Measurements from ENCODE around the gene EIF3F.
A peak's percentile ranks its signal among the peaks of the same experiment; 100 is the strongest.

Gene EIF3F

GRCh38 chr11:7994581-7995278 is 7.6 kb downstream of the EIF3F start:
- DNase-seq: no peak

DNA sequence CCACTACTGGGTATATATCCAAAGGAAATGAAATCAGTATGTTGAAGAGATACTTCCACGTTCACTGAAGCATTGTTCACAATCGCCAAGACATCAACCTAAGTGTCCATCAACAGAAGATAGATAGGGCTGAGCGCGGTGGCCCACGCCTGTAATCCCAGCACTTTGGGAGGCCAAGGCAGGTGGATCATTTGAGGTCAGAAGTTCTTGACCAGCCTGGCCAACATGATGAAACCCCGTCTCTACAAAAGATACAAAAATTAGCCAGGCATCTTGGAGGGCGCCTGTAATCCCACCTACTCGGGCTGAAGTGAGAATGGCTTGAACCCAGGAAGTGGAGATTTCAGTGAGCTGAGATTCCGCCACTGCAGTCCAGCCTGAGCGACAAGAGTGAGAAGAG is 12.7 kb downstream of the EIF3F start:
- no peak for DNase-seq

- DNase-seq: no peak
These were observed 13.3 kb downstream of the EIF3F start for GRCh38 chr11:8000390-8000789.

GRCh38 chr11:8002676-8003075 is 15.5 kb downstream of the EIF3F start:
- no peak for DNase-seq

DNA sequence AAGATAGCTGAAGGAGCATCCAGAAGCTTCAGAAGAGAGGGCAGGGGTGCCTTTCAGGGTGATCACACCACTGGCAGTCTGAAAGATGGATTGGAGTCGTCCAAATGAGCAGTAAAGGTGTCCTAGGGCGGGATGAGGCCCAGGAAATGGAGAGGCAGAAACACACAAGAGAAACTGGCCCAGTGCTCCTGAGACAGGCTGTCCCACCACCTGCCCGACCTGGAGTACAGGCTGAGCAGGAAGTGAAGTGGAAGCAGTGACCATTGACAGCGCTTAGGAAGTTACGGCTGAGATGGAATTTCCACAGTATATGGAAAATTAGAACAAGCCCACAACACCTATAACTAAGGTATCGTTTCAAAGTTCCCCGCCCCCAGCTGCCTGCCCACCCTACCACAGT is 16.1 kb downstream of the EIF3F start:
- DNase-seq: no peak

DNA sequence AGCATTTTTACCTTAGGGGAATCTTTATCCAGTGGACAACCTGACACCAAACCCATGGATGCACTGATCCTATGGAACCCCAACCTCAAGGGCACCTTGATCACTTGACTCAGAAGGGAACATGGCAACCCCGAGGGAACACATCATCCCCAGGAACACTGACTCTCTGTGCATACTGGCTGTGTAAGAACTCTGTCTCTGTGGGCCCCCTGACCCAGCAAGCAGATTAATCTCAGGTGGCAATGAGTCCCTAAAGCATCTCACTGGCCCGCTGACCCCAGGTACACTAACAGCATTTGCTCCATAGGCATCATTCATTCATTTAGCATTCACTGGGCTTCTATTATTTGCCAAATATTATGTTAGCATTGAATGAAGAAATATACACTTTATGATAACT is 16.9 kb downstream of the EIF3F start:
- no peak for DNase-seq

GRCh38 chr11:8005556-8005955 is 18.4 kb downstream of the EIF3F start:
- no peak for DNase-seq

GRCh38 chr11:8006349-8006977 is 19.3 kb downstream of the EIF3F start:
- peak in 1 of 4 experiments; percentile 9 for DNase-seq

DNA sequence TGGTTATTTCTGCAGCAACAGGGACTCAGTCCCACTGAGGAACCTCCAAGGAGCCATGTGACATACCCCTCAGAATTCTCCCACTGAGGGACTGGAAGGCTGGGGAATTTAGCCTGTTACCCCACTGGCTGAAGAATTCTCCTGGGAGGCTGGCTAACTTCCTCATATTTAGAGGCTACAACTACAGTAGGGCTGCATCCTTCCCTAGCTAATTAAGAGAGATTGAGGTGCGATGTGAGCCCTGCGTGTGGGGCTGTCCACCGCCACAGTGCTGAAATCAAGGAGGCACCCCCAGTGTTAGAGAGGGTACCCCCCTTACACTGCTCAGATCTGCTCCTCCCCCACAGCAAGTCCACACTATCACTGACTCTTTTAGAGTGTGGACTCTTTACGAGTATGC is 21.1 kb downstream of the EIF3F start:
- DNase-seq: no peak

GRCh38 chr11:8009856-8010255 is 22.7 kb downstream of the EIF3F start:
- DNase-seq: no peak

DNA sequence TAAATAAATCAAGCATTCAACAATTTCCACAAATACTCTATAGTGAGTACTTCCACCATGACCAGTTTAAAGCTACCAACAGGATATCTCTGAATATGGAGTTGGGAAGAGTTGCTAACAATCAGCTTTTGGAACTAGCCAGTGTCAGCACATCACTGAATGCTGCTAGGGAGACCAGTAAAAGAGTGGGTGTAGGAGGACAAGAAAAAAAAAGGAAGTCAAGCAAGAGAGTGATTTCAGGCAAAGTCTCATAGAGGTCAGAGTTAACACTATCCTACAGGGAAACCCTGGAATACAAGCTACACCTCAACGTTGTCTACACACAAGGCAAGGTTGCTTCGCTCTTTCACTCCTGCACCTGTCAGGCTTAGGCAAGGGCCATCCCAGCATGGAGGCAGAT is 24.2 kb downstream of the EIF3F start:
- no peak for DNase-seq

- DNase-seq: no peak
These were observed 24.9 kb downstream of the EIF3F start for GRCh38 chr11:8011981-8012444.

DNA sequence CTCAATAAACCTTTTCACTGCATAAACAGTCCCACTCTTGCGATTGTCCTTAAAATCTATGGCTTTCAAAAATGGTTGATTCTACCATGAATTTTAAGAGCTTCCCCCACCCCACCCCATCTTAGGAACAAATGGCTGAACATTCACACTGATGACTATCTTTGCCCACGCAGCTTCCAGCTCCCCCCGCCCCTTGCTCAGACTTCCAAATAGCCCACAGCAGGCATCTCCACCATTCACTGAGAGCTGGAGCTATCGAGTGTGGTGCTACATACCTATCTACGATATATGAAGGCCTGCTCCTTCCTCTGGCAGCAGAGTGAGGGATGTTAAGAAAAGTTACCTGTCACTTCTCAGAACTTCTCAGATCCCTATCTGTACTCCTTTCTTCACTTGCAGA is 26.7 kb downstream of the EIF3F start:
- DNase-seq: no peak

GRCh38 chr11:8015753-8016239 is 28.7 kb downstream of the EIF3F start:
- DNase-seq: no peak

DNA sequence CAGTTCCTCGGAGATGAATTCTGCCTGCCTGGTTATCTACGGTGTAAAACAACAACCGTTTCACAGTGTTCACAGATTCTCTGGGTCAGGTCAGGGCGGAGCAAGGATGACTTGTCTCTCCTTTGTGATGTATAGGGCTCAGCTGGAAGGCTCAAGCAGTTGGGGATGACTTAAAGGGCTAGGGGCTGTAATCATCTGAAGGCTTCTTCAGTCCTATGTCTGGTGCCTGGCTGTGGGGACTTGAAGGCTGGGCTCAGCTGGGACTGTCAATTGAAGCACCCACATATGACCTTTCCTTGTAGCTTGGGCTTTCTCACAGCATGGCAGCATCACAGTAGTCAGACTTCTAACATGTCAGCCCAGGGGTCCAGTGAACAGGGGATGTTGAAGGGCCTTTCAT is 29.3 kb downstream of the EIF3F start:
- DNase-seq: no peak

DNA sequence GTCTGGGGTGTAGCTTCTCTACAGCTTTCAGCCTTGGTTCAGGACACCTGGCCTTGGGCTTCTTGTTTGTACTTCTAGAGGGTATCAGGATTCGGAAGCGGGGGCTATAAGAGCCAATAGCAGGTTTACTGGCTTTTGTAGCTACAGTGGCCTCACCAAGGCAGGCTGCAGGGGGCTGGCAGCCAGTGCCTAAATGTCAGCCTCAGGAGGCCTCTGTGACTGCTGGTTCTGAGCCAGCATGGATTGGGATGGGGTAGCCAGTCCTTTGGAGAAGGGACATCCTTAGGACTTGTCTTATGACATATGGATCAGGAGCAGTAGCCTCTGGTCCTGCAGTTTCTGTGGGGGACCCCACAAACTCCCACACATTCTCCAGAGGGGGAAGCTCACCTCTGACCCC is 29.9 kb downstream of the EIF3F start:
- DNase-seq: no peak

- no peak for DNase-seq
These were observed 30.9 kb downstream of the EIF3F start for GRCh38 chr11:8017894-8018483.

DNA sequence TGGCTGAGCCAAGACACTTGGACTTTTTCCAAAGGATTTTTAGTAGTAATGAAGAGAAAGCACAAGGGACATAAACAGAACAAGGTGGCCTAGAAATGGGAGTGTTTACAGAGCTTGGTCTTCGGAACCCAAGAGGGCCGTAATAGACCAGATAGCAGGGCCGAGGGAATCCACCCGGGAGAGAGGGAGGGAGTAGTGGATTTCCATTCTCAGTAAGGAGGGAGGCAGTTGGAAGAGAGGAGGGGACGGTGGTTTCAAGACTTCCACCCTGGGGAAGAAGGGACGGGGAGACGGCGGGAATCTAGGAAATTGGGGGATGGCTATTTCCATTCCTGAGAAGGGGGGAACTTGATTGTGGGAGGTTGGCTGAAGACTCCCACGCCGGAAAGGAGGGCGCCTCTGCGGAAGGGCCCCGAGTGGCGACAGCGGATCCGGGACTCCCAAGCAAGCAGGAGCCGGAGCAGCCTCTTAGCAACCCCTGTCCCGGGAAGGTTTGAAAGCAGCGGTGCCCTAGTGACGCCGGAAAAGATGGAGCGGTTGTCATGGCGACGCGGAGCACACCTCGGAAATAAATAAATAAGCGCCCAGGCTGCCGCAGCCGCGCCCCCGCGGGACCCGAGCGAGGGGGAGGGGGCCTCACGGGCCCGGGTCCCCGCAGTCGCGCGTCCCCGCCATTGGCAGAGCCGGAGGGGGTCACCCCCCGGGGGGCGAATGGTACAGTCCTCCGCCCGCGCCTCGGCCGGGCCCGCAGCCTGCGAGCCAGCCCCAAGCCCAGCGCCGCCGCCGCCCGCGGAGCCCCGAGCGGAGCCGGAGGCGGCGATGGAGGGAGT is 31.6 kb downstream of the EIF3F start:
- DNase-seq: peak in 3 of 4 experiments; percentile 16 to 41 (median 40)

DNA sequence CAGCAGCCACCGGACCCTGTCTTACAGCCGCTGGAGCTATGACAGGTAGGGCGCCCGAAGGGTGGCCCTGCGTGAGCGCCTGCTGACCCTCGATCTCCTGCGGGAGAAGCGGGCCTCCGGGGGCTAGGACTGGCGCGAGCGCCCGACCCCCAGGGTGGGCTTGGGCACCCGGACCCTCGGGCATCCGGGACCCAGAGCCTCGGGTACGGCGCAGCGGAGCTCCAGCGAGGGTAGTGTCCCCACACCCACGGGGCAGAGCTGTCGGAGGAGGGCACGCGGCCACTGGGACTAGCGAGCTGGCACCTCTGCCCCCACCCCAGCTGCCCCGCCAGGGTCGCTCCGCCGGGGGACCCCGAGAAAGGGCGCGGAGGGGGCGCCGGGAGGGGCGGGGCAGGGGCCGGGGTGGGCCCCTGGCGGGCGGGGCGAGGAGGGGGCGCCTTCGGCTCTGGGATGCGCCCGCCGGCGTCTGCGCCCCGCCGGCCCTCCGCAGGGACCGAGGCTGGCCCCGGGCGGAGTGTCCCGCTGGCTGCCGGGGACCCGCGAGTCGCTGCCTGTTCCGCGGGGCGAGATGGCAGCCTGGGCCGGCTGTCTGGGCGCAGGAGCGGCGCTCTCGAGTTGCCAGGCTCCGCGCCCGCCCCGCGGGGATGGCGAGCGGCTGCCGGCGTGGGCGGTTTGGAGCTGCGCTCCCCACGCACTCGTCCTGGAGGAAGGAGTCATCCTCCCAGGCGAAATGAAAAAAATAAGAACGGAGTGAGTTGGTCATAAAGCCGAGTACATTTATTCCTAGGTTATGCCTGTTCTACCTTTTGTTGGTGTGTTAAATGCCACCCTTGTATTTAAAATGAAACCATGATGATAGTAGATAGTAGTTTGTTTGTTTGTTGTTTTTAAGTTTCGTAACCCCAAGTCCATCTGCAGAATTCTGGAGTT is 32.4 kb downstream of the EIF3F start:
- no peak for DNase-seq

GRCh38 chr11:8020244-8020597 is 33.1 kb downstream of the EIF3F start:
- no peak for DNase-seq

GRCh38 chr11:8021920-8022319 is 34.8 kb downstream of the EIF3F start:
- DNase-seq: no peak

- DNase-seq: no peak
These were observed 35.7 kb downstream of the EIF3F start for GRCh38 chr11:8022876-8023275.
